ENCODE results near the gene IMPG2. TPM values are rescaled to one million over a fixed set of nuclear protein-coding genes. Genes with fewer than 3 reads are reported as not detected.

The IMPG2 gene
- total and polyA plus RNA-seq, 2 experiments from 2014 or later: 0.11 TPM; not detected in 1

GRCh38 chr3:101262393-101263240, 57.8 kb downstream of the IMPG2 start:
- no peak overlapping the region for H3K4me3 ChIP-seq
- peaks cover 9% of the 10 kb centered on the region for H3F3A ChIP-seq (ENCODE audit: insufficient read depth)
- H2AFZ ChIP-seq: no peak overlapping the region
- H3K9ac ChIP-seq: no peak overlapping the region
- H3K27ac ChIP-seq: no peak overlapping the region
- DNase-seq: no peak
- H3K9me2 ChIP-seq (ENCODE audit: insufficient read depth): peaks cover 8% of the 10 kb centered on the region; the same call in 1 of the 2 replicates
- in situ Hi-C loops (cut with MboI): no loop called here
- no peaks in the 10 kb centered on the region for H3K79me2 ChIP-seq (ENCODE audit: insufficient read depth)
- TF ChIP-seq EZH2phosphoT487 (IDR thresholded peaks at IDR 0.05; ENCODE audit: insufficient read depth, low read depth): no peak
- H4K20me1 ChIP-seq (ENCODE audit: insufficient read depth): no peaks in the 10 kb centered on the region
- no peaks in the 10 kb centered on the region for H3K27me3 ChIP-seq (replicated peaks; ENCODE audit: insufficient read depth)
- H3K9me3 ChIP-seq (ENCODE audit: low read depth): no peaks in the 10 kb centered on the region
- peaks cover 10% of the 10 kb centered on the region for H3K4me1 ChIP-seq (ENCODE audit: insufficient read depth)
- H3K36me3 ChIP-seq (ENCODE audit: low read depth): no peaks in the 10 kb centered on the region
- no peak overlapping the region for H3K4me2 ChIP-seq (ENCODE audit: unreplicated experiment)

- Histone ChIP-seq H3K27me3 (replicated peaks; ENCODE audit: insufficient read depth) (no peaks in the 10 kb centered on the region), H3K9ac (no peak overlapping the region), H4K20me1 (ENCODE audit: insufficient read depth) (no peaks in the 10 kb centered on the region), H3K36me3 (ENCODE audit: low read depth) (no peaks in the 10 kb centered on the region), H3K4me3 (no peak overlapping the region), H3K4me2 (ENCODE audit: unreplicated experiment) (no peak overlapping the region), H2AFZ (no peak overlapping the region), H3K9me3 (ENCODE audit: low read depth) (no peaks in the 10 kb centered on the region), H3K79me2 (ENCODE audit: insufficient read depth) (no peaks in the 10 kb centered on the region), H3F3A (ENCODE audit: insufficient read depth) (peaks cover 9% of the 10 kb centered on the region), H3K27ac (no peak overlapping the region), H3K4me1 (ENCODE audit: insufficient read depth) (peaks cover 10% of the 10 kb centered on the region), H3K9me2 (ENCODE audit: insufficient read depth) (peaks cover 8% of the 10 kb centered on the region; the same call in 1 of the 2 replicates)
- TF ChIP-seq EZH2phosphoT487 (IDR thresholded peaks at IDR 0.05; ENCODE audit: insufficient read depth, low read depth): no peak
- no peak for TF ChIP-seq EZH2 (IDR thresholded peaks at IDR 0.05; ENCODE audit: insufficient read depth, poor library complexity, severe bottlenecking)
- in situ Hi-C loops (cut with MboI): no loop called here
- DNase-seq: peak; percentile 47
Measured at GRCh38 chr3:101261506-101261905, 58.9 kb downstream of the IMPG2 start.

- Histone ChIP-seq H3K9ac (no peak overlapping the region), H3K4me2 (ENCODE audit: unreplicated experiment) (no peak overlapping the region), H3K36me3 (ENCODE audit: low read depth) (no peaks in the 10 kb centered on the region), H3K9me2 (ENCODE audit: insufficient read depth) (peaks cover 4% of the 10 kb centered on the region; the same call in 1 of the 2 replicates), H3K9me3 (ENCODE audit: low read depth) (no peaks in the 10 kb centered on the region), H3K27me3 (replicated peaks; ENCODE audit: insufficient read depth) (no peaks in the 10 kb centered on the region), H3K27ac (no peak overlapping the region), H3K4me1 (ENCODE audit: insufficient read depth) (peaks cover 10% of the 10 kb centered on the region), H2AFZ (no peak overlapping the region), H3K79me2 (ENCODE audit: insufficient read depth) (no peaks in the 10 kb centered on the region), H3K4me3 (no peak overlapping the region), H3F3A (ENCODE audit: insufficient read depth) (peaks cover 9% of the 10 kb centered on the region), H4K20me1 (ENCODE audit: insufficient read depth) (no peaks in the 10 kb centered on the region)
- no peak for DNase-seq
- TF ChIP-seq EZH2 (IDR thresholded peaks at IDR 0.05; ENCODE audit: insufficient read depth, poor library complexity, severe bottlenecking) (no peak), EZH2phosphoT487 (IDR thresholded peaks at IDR 0.05; ENCODE audit: insufficient read depth, low read depth) (no peak)
- WGBS, 2 experiments (ENCODE audit: low coverage in 1 of 2, low lambda C conversion rate in 2 of 2, missing lambda C conversion rate in 2 of 2): 93 to 94% methylated on average over 4 of the region's 4 CpGs
- in situ Hi-C loops (cut with MboI): no loop called here
Measured at GRCh38 chr3:101259485-101260341, 60.7 kb downstream of the IMPG2 start.

- H3K9me3 ChIP-seq (ENCODE audit: low read depth): no peaks in the 10 kb centered on the region
- H3K79me2 ChIP-seq (ENCODE audit: insufficient read depth): no peaks in the 10 kb centered on the region
- H3K4me3 ChIP-seq: no peak overlapping the region
- H3F3A ChIP-seq (ENCODE audit: insufficient read depth): peaks cover 5% of the 10 kb centered on the region; the same call in 1 of the 2 replicates
- H3K27ac ChIP-seq: no peak overlapping the region
- H3K36me3 ChIP-seq (ENCODE audit: low read depth): no peaks in the 10 kb centered on the region
- no peak overlapping the region for H3K4me2 ChIP-seq (ENCODE audit: unreplicated experiment)
- TF ChIP-seq EZH2 (IDR thresholded peaks at IDR 0.05; ENCODE audit: insufficient read depth, poor library complexity, severe bottlenecking): no peak
- no peak for TF ChIP-seq EZH2phosphoT487 (IDR thresholded peaks at IDR 0.05; ENCODE audit: insufficient read depth, low read depth)
- H3K4me1 ChIP-seq (ENCODE audit: insufficient read depth): peaks cover 6% of the 10 kb centered on the region
- DNase-seq: no peak
- H3K9ac ChIP-seq: no peak overlapping the region
- H2AFZ ChIP-seq: no peak overlapping the region
- in situ Hi-C loops (cut with MboI): no loop called here
- H3K9me2 ChIP-seq (ENCODE audit: insufficient read depth): peaks cover 4% of the 10 kb centered on the region; the same call in 1 of the 2 replicates
- H3K27me3 ChIP-seq (replicated peaks; ENCODE audit: insufficient read depth): no peaks in the 10 kb centered on the region
- H4K20me1 ChIP-seq (ENCODE audit: insufficient read depth): no peaks in the 10 kb centered on the region
- 88 to 95% methylated on average over 3 of the region's 3 CpGs for WGBS, 2 experiments (ENCODE audit: low coverage in 1 of 2, low lambda C conversion rate in 2 of 2, missing lambda C conversion rate in 2 of 2)
Measured at GRCh38 chr3:101256511-101256910, 63.9 kb downstream of the IMPG2 start.

All from GM23248 (cell line).